ENCODE results near the gene KIF1B.

- TF ChIP-seq POLR2AphosphoS5 (IDR thresholded peaks at IDR 0.05) (no peak), CTCF (IDR thresholded peaks at IDR 0.05 in 8 of 11, conservative IDR thresholded peaks at IDR 0.05 in 3 of 11) (no peak), POLR2A (IDR thresholded peaks at IDR 0.05) (no peak)
Observed at GRCh38 chr1:10181154-10181553, 29.2 kb upstream of the KIF1B start.
